Measurements from ENCODE around the gene ANXA5.
"Not testable (repeated sequence)": the region's sequence is repeated elsewhere in the genome, so short reads cannot be mapped to it uniquely, and the experiment has no call there.

ANXA5 gene

DNA sequence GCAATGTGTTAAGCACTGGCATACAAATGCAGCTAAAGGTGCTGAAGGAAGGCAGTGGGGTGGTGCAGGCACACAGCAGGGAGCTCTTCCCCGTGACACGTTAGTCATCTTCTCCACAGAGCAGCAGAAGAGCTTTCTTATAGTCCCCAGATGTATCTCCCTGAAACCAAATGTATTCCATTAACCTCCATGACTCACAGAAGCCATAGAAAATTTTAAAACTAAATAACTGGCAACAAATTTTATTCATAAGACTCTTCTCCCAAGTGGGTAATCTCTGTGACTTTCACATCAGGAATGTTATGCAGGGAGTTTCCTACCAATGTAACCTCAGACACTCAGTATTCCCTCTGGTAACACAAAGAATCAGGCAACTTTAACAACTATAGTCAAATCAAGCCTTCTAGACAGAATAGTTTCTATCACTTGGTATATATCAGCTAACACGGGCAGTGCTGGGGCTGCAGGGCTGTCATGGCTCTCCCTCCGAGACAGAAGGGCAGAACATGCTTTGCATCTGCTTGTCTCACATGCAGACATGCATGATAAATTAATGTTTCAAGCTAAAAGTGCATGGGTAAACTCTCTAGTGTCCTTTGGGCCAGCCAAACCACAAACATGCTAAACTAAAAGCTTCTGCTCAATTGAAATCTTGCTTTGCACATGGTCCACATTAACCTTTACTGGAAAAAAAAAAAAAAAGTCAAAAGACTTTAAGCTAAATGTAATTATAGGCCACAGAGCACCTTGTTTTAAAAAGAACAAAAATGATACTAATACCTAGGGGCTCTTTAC, 28.2 kb downstream of the ANXA5 start:
- H3K27me3 ChIP-seq (replicated peaks; ENCODE audit: control insufficient read depth, insufficient read depth, low read length), result no peaks in the 10 kb centered on the region
- no peak for DNase-seq (ENCODE audit: extremely low read depth, insufficient read length)
- TF ChIP-seq, protein P1, sequence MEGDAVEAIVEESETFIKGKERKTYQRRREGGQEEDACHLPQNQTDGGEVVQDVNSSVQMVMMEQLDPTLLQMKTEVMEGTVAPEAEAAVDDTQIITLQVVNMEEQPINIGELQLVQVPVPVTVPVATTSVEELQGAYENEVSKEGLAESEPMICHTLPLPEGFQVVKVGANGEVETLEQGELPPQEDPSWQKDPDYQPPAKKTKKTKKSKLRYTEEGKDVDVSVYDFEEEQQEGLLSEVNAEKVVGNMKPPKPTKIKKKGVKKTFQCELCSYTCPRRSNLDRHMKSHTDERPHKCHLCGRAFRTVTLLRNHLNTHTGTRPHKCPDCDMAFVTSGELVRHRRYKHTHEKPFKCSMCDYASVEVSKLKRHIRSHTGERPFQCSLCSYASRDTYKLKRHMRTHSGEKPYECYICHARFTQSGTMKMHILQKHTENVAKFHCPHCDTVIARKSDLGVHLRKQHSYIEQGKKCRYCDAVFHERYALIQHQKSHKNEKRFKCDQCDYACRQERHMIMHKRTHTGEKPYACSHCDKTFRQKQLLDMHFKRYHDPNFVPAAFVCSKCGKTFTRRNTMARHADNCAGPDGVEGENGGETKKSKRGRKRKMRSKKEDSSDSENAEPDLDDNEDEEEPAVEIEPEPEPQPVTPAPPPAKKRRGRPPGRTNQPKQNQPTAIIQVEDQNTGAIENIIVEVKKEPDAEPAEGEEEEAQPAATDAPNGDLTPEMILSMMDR (IDR thresholded peaks at IDR 0.05; ENCODE audit: insufficient read depth, low read length, poor library complexity, severe bottlenecking), result no peak
- no peak overlapping the region for H3K4me3 ChIP-seq (replicated peaks; ENCODE audit: low read depth, low read length)
- H3K36me3 ChIP-seq (ENCODE audit: control insufficient read depth, insufficient read depth, low read length), result peaks cover 9% of the 10 kb centered on the region

DNA sequence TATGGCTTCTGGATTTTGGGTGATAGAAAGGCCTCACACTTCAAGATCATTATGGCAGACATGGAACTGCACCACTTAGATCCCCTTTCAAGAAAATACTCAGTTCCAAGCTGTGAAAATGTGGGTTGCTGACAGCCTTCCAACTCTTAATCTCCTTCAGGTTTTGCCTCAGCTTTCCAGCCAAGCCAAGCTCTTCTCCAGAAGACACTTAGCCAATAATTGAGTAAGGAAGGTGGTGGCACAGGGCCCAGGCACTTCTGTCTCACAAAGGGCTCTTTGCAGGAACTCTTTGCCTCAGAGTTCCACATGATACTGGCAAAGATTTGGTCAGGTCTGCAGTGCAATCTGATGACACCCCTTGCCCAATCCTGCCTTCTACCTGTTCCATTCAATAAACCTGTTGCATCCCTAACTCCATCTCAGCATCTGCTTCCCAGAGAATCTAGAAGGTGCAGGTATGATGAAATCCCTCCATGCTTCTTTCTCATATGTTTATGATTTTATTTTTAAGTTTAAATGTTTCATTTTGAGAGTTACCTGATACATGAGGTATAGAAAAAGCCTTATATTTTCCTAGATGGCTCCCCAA, 30.6 kb downstream of the ANXA5 start:
- Histone ChIP-seq H3K36me3 (ENCODE audit: control insufficient read depth, insufficient read depth, low read length) (peaks cover 9% of the 10 kb centered on the region), H3K27me3 (replicated peaks; ENCODE audit: control insufficient read depth, insufficient read depth, low read length) (no peaks in the 10 kb centered on the region), H3K4me3 (replicated peaks; ENCODE audit: low read depth, low read length) (no peak overlapping the region)
- no peak for DNase-seq (ENCODE audit: extremely low read depth, insufficient read length)
- TF ChIP-seq, protein P1 (IDR thresholded peaks at IDR 0.05; ENCODE audit: insufficient read depth, low read length, poor library complexity, severe bottlenecking), result no peak

DNA sequence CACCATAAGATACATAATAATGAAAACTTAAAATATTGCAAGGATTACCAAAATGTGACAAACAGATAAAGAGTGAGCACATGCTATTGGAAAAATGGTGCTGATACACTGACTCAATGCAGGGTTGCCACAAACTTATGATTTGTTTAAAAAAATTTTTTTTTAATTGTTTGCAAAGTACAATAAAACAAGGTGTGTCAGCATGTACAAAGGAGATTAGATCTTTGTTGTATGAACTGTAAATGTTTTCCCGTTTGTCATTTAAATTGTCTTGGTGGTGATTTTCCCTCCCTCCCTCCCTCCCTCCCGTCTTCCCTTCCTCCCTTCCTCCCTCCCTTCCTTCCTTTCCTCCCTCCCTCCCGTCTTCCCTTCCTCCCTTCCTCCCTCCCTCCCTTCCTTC, 31.4 kb downstream of the ANXA5 start:
- Histone ChIP-seq H3K4me3 (replicated peaks; ENCODE audit: low read depth, low read length) (no peak overlapping the region), H3K36me3 (ENCODE audit: control insufficient read depth, insufficient read depth, low read length) (peaks cover 8% of the 10 kb centered on the region), H3K27me3 (replicated peaks; ENCODE audit: control insufficient read depth, insufficient read depth, low read length) (no peaks in the 10 kb centered on the region)
- no peak for DNase-seq (ENCODE audit: extremely low read depth, insufficient read length)
- TF ChIP-seq, protein P1 (IDR thresholded peaks at IDR 0.05; ENCODE audit: insufficient read depth, low read length, poor library complexity, severe bottlenecking), result no peak

DNA sequence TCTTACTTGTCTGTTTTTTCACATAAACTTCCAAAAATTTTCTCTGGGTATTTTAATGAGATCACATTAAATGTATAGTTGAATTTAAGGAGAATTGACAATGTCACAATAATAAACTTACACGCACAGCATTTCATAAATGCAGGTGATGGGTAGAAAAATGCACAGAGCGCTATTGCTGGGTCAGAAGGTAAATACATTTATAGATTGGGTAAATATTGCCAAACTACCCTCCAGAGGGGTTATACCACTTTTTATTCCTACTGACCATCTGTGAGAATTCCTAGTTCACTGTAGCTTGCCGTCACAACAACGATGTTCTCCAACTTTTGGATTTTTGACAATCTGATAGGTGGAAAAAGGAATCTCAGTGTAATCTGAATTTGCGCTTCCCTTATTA, 34.6 kb downstream of the ANXA5 start:
- H3K36me3 ChIP-seq (ENCODE audit: control insufficient read depth, insufficient read depth, low read length), result no peaks in the 10 kb centered on the region; the same call in 1 of the 2 replicates
- TF ChIP-seq, protein P1 (IDR thresholded peaks at IDR 0.05; ENCODE audit: insufficient read depth, low read length, poor library complexity, severe bottlenecking), result no peak
- DNase-seq (ENCODE audit: extremely low read depth, insufficient read length), result no peak
- no peaks in the 10 kb centered on the region for H3K27me3 ChIP-seq (replicated peaks; ENCODE audit: control insufficient read depth, insufficient read depth, low read length)
- H3K4me3 ChIP-seq (replicated peaks; ENCODE audit: low read depth, low read length), result no peak overlapping the region

DNA sequence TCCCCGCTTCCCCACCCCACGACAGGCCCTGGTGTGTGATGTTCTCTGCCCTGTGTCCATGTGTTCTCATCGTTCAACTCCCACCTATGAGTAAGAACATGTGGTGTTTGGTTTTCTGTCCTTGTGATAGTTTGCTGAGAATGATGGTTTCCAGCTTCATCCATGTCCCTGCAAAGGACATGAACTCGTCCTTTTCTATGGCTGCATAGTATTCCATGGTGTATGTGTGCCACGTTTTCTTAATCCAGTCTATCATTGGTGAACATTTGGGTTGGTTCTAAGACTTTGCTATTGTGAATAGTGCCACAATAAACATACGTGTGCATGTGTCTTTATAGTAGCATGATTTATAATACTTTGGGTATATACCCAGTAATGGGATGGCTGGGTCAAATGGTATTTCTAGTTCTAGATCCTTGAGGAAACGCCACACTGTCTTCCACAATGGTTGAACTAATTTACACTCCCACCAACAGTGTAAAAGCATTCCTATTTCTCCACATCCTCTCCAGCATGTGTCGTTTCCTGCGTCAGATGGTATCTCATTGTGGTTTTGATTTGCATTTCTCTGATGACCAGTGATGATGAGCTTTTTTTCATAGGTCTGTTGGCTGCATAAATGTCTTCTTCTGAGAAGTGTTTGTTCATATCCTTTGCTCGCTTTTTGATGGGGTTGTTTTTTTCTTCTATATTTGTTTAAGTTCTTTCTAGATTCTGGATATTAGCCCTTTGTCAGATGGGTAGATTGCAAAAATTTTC, 36.4 kb downstream of the ANXA5 start:
- H3K4me3 ChIP-seq (replicated peaks; ENCODE audit: low read depth, low read length); H3K36me3 ChIP-seq (ENCODE audit: control insufficient read depth, insufficient read depth, low read length); DNase-seq (ENCODE audit: extremely low read depth, insufficient read length); H3K27me3 ChIP-seq (replicated peaks; ENCODE audit: control insufficient read depth, insufficient read depth, low read length): not testable (repeated sequence)

DNA sequence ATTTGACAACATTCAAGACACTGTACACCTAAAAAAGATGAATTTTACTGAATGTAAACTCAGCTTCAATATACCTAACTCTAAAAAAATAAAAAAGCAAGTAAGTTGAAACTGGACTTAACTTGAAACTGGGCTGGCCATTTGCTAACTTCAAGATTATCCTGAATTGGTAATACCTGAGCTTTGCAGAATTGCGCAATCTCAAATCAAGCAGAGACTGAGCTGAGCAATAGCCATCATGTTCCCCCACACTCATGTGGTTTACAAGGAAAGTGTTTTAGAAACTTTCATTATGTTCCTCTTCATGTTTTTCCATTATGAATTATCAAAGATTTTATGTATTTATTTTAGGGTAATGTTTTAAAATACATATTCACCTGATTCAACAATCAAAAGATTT, 38.7 kb downstream of the ANXA5 start:
- no peak for DNase-seq (ENCODE audit: extremely low read depth, insufficient read length)
- Histone ChIP-seq H3K27me3 (replicated peaks; ENCODE audit: control insufficient read depth, insufficient read depth, low read length) (no peaks in the 10 kb centered on the region), H3K4me3 (replicated peaks; ENCODE audit: low read depth, low read length) (no peak overlapping the region), H3K36me3 (ENCODE audit: control insufficient read depth, insufficient read depth, low read length) (no peaks in the 10 kb centered on the region)
- TF ChIP-seq, protein P1 (IDR thresholded peaks at IDR 0.05; ENCODE audit: insufficient read depth, low read length, poor library complexity, severe bottlenecking), result no peak

Data from GM06990 (cell line).